Colon (tissue), 2 donors: ENCODE results near the gene HYCC1.

ENCODE experiments used
- FAIRE-seq: peaks from 2 replicates; lab custom pipeline; 2012; peaks lifted over from hg19 to GRCh38; lab: Jason Lieb, UNC
- donor health status: control.
- donor health status: control.

HYCC1 gene

DNA sequence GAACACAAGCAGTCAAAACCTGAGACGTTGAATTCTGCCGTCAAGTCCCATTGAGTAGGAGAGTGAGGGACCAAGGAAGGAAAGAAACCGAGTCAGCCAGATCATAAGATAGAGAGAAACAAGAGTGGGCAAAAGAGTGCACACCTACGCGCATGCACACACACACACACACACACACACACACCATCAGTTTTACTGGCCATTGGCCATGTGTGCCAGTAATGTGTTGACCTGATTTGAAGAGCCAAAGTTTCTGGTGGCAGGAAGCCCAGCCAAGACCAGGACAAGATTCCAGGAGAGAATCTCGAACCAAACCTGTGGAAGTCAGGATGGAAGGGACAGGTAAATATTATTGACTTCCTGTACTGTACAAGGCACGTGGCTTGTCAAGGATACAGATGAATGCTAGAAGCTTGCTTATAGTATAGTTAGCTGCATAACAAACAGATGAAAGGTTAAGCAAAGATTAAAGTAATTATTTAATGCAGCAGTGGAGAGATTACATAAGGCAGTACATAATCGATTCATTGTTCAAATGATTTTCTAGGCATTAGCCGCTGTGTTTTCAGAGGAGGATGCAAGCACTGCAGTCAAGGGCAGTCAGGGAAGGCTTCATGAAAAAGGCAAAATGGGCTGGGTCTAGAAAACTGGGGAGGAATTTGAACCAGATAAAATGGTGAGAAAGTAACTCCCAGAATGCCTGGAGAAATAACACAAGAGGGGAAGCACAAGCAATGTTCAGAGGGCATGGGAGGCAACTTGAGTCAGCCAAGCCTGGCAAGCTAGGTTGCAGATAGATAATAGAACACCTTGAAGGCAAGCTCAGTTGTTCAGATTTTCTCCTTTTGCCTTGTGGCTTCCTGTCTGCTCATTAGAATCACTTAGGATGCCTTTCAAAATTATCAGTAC, 2.7 kb upstream of the HYCC1 start:
- FAIRE-seq: no peak

DNA sequence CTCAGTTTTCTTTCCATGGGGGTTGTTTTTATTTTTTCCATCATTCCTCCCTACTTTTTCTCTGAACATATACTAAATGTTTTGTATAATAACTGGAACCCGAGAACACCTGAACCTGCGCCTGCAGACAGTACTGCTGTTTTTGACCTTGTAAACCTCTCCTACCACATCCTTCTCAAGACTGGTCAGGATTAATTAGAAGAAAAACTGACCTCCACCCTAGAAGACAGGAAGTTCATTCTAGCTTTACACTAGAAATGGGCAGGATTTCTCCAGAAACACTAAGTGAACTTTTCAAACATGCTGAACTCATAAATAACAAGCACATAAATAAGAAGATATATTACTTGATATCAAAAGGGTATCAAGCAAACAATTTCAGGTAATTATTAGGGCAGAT, 751 bp upstream of the HYCC1 start:
- FAIRE-seq: no peak

DNA sequence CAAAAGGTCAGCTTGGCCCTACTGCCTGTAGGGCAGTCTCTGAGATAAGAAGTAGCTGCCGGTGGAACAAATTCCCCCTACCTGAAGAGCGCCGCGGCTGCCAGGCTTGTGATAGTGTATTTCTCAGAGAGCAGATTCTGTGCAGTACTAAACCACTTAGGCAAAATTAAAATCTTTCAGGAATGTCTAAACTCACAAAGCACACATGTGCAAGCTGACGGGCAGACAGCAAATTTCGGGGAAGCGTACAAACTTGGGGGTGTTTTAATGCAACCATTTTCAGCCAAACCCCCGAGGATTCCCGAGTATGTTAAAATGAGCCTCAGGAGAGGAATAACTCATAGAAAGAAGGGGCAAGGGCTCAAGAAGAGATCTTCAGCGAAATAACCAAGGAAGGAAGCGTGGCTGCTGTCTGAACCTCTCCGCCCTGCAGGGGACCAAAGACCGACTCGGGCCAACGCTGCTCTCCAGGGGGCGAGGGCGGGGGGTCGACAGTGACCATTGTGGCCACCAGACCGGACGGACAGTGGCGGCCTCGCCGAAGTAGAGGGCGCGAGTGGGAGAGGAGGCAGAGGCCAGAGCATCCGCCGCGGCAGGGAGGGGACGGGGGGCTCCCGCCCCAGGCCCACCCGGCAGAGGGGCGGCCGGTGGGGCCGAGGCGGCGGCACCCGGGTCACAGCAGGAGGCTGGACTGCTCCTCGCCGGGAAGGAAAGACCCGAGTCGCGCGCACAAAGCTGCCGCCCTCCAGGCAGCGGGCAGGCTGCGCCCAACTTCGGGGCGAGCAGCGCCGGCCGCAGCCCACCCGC, 819 bp downstream of the HYCC1 start:
- no peak for FAIRE-seq

DNA sequence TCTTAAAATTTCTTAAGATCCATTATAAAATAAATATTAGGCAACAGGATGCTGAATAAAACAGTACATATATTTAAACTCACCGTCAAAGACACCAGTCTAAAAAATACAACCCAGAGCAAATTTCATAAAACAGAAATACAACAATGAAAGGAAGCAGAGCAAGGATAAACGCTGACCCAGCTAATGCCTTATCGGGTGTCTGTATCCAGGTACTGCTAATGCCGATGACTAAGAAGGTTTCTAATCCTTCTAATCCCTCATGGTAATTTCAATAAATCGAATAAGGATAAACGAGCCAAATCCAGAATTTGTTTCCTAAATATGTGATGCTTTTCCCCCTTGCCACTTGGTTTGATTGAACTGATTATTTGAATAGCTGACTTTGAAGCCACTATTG, 1.7 kb downstream of the HYCC1 start:
- FAIRE-seq: no peak

DNA sequence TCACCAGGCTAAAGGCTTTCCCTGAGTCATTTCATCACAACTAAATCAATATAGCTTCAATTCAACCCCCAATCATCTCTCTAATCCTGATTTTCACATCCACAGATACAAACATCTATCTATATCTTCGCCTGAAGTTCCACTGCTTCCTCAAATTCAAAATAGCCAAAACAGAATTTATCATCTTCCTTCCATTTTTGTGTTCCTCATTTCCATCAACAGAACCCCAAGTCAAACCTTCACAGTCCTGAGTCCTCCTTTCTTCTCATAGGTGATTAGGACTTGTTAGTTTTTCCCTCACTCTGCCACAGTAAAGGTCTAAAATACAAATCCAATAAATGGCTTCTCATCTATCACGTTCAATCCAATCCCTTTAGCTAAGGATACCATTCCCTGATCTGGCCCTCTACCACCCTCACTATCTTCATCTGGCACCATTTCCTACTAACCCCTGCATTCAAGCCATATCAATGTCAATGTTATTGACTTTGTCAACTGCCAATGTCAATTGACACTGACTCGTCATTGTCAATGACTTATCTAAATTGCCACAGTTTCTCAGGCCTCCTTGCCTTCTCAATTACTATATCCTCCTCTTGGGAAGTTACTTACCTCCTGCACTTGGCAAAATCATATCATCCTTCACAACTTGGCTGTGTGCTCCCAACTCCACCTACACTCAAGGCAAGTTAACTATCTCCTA, 2.6 kb downstream of the HYCC1 start:
- FAIRE-seq: no peak

DNA sequence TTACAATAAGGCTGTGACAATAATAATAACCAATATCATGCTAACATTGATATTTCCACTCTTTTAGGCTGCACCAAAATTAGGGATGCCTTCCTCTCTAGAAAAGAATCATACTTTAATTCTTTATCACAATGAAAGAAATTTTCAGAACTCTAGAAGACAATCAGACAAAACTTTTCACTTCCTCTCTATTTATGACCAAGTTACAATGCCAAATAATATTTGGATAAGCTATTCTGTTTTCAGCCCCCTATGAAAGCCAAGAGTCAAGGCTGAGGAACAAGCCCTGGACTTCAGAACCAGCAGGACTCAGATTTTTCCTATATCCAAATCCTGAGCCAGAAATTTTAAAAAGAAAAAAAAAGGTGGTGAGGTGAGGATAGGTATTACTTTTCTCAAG, 4.6 kb downstream of the HYCC1 start:
- FAIRE-seq: no peak

DNA sequence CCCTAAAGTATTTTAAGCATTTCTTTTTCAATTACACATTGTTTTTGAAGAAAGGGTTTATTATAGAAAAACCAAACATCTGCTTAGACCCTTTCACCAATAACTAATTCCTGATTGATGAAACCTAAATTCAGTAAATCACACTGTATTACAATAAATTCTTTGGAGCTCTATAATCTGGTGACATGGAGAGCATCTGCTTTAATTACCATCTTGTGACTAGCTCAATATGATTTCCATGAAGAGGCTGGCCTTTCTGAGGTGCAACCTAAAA, 9.7 kb downstream of the HYCC1 start:
- no peak for FAIRE-seq

DNA sequence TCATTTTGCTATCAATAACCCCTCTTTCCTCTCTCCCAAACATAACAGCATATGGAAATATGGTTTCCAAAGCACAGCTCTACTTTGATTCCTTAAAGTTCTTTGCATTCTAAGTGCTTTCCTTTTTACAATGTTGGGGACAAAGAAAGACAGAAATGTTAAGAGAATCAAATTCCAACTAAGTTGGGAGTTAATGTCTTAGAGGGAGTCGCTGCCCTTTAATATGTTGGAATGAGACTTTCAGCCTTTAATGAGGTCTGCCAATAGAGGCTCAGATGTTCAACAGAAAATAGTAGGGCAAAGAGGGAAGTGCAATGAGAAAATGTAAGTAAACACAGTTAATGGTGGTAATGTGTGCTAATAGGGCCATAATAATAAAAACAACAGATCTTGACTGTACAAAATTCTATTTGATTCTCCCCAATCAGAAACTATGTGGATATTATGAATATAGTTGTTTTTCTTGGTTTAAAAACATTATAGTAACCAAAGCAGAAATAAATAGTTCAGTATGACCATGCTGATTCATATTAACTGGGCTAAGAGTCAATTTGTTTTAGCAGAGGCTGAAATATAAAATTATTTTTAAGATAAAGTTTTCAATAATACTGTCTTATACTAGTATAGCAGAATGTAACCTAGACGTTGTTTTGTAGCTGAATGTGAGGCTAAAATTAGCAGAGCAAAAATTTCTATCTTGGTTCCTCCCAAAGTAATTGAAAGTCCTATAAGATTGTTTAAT, 10.3 kb downstream of the HYCC1 start:
- FAIRE-seq: no peak

DNA sequence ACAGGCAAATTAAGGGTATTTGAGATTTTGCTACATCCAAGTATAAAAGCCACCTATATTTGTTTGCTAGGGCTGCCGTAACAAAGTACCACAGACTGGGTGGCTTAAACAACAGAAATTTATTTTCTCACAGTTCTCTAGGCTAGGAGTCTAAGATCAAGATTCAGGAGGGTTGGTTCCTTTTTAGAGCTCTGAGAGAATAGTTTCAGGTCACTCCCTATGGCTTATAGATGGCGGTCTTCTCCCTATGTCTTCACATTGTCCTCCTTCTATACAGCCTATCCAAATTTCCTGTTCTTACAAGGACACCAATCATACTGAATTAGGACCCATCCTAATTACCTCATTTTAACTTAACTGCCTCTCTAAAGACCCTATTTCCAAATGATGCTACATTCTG, 11.2 kb downstream of the HYCC1 start:
- FAIRE-seq: no peak

DNA sequence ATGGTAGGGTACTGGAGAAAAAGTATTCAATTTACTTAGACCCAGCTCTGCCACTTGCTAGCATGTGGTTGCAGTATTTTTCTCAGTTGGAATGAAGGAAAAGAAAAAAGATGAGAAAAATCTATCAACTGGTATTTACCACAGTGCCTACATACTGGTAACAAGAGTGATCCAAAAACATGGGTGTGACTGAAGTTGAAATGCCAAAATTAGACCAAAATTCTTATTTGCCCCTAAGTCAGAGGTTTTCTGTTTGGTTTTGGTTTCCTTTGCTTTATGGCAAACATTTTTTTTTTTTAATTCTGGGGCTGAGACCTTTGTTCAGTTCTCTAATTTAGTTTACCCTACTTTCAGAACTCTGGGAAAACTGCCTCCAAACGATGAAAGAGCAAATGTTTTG, 12.3 kb downstream of the HYCC1 start:
- no peak for FAIRE-seq

DNA sequence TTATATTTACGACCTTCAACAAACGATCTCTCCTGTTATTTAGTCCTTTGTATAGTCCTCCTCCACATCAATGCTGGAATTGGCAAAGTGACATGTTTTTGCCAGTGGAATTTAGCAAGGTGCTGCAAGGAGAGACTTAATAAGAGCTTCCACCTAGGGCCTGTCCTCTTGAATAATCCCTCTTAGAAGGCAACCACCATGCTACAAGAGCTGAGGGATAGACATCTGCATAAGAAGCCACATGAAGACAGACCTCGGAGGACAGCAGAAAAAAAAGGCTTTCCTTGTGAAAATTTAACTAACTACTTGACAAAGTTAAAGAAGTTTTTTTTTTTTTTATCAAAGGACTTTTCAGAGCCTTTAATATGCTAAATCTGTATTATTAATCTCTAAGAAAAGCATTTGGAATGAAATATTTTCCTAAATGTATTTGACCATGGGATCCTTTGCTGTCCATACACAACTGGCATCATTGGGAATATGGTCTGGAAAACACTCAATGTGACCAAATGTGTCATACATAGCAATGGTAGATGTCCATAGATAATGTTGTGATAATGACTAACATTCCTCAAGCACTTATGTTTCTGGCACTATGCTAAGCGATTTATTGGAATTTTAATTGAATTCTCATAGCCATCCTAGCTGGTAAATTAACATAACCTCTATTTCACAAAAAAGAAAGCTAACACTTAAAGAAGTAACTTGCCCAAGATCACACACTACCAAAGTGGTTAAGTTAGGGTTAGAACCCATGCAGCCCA, 13.2 kb downstream of the HYCC1 start:
- FAIRE-seq: no peak

DNA sequence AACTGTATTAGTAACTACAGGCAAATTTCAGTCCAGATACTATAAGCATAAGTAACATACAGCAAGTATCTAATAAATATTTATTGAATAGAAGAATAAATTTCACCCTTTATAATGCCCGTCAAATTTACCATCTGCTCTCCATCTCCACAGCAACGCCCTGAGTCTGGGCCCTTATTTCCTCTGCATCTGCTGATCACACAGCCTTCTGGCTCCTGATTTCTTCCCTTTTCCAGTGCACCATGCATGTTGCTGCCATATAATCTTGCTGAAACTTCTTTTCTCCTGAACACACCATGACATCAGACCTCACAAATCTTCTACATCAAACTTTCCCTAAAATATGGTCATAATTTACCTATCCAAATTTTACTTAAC, 15.4 kb downstream of the HYCC1 start:
- no peak for FAIRE-seq

DNA sequence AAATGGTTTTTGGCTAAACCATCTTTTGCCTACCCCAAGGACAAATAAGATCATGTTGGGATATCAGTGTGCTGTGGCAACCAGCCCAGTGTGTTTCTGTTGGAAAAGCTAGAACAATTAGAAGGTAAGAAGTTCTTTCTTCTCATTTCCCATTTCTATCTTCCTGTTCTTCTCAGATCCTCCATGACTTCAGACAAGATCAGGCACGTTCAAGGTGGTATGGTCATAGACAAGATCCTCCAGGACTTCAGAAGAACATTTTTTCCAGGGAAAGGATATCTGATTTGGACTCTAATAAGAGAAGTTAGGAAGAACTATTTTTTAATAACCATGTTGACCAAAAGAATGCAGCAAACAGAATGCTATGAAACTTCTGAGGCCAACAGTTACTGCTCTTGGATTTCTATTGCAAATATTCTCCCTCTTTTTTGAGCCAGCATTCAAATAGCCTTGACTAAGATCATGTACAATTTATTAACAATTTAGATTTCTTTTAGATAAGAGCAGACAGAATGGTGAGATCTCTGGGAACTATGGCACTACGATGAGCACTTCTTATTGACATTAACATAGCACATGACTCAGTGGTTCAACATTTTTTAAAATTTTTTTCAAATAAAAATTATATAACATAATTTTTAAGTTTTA, 15.9 kb downstream of the HYCC1 start:
- no peak for FAIRE-seq

DNA sequence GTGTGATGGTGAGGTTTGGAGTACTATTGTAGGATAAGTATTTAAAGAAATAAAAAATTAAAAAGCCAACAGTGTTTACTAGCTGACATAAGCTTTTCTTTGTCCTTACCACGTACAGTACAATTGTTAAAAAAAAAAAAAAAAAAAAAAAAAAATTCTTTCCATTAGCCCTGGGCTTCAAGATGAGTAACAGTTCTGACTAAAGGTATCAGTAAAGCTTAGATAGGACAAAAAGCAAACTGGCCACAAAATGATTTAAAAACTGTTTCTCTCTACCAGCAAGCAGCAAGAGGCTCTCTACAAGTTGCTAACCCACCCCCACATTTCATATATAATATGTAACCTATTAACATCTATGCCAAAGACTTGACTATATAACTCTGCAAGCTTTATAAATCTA, 17.5 kb downstream of the HYCC1 start:
- FAIRE-seq: no peak

DNA sequence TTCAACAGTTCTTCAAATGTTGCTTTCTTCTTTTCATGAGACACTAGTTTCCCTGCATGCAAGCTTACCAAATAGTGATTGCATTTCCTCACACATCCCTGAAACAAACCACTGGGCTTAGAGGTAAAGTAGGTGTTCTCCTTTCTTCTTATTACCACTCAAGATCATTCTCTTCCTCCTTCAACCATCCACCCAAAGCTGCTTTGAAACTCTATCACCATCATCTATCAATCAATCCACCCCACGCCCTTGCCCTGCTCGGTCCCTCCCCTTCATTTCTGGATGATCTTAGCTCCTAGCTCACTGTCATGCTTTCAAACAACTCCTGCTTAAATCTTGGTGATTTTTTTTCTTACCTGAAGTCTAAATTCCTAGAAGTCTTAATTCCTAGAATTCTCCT, 18.9 kb downstream of the HYCC1 start:
- no peak for FAIRE-seq

DNA sequence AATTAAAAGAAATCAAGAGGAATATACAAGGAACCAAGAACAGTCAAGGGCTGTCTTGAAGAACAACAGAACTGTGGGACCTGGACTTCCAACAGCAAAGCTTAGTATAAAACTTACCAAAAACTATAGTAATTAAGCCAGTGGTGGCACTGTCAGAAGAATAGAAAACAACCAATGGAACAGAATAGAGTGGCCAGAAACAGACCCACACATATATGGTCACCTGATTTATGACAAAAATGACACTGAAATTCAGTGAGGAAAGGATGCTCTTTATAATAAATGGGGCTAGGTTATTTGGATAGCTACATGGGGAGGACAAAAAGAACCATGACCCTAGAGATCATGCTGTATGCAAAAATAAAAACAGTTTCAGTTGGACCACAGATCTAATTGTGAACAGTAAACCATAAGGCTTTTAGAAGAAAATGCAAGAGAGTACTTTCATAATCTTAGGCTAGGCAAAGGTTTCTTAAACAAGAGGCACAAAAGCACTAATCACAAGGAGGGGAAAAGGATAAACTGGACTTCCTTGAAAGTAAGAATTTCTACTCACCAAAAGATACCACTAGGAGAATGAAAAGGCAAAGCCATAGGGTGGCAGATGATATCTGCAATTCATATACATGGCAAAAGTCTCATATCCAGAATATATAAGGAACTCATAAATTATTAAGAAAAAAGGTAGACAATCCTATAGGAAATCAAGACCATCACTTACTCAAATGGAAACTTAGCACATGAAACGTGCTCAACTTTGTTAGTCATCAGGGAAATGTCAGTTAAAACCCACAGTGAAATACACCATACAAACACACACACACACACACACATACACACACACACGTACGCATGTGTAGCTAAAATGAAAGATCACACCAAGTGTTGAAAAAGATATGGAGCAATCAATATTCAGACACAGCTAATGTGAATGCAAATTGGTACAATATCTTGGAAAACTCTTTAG, 20.8 kb downstream of the HYCC1 start:
- FAIRE-seq: no peak

DNA sequence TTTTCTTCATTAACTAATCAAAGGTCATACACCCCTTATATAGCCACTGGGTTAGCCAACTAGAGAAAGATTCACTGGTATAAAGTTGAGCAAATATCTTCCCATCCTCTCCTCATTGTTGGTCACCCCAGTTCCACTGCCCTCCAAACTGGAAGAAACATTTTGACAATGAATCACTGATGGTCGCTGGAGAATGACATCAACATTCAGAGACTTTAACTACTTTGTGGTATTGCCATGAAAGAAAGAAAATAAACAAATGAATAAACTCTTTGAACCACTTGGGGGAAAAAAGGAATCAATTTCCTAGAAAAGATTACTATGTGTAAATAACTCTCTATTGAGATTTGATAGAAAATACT, 23.4 kb downstream of the HYCC1 start:
- FAIRE-seq: no peak

DNA sequence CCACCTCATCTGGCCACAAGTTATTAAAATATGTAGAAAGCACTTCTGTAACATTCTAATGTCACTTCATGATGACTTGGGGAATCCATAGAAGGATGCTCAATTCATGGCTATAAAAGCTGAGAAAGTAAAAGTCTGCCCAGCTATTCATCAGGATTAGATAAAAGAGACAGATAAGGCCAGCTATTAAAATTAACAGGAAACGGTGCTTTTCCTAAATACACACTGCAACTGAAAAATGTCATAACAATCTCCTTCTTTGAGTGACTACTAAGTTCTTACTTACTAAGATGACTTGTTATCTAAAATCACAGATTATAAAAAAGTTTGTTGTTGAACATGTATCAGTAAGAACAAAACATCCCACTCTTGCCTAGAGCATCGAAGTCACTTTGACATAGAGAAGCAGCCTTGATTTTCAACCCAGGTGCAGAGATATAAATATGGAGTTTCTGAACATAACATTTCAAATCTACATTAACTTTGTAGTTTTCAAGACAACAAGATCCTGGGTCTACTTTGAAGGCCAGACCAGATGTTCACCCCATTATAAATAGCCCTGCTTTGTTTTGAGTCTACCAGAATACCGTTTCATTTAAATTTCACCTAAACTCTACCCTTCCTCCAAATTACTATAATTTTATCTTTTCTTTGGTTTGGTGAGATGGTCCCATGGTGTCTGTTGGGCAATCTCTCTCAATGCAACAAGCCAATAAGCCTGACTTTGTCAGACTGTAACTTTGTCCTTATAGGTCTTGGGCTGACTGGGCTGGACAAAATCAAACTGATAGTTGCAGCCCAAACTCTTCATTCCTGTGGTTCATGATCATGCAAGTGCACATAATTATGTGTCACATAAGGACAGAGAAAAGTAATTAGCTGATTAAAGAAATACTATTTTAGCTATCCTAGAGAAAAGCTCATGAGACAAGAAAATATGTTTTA, 24.0 kb downstream of the HYCC1 start:
- FAIRE-seq: no peak

DNA sequence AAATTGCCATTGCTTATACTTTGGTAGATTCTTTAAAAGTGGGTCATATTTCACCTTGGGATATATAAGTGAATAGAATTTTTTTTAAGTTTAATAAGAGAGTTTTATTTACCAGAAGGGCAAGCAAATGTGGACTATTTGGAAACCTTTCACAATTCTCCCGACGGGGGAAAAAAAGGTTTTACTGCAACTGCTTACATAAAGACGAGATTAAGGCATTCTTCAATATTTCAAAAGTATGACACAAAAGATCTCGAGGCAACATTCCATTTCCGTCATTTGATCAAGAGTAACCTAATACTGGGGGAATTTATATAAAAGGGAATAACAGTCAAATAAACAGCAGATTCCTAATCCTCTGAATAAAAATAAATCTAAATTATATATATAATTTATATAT, 28.5 kb downstream of the HYCC1 start:
- FAIRE-seq: no peak
